ENCODE data around the gene SERBP1.
"Not testable (repeated sequence)": the region's sequence is repeated elsewhere in the genome, so short reads cannot be mapped to it uniquely, and the experiment has no call there.

The SERBP1 gene

GRCh38 chr1:67439277-67440029, 9.3 kb upstream of the SERBP1 start:
- DNase-seq = no peak

- DNase-seq = no peak
These were observed 7.8 kb upstream of the SERBP1 start for GRCh38 chr1:67437961-67438360.

- no peak for DNase-seq
These were observed 6.4 kb upstream of the SERBP1 start for GRCh38 chr1:67436511-67437055.

GRCh38 chr1:67434491-67434890, 4.3 kb upstream of the SERBP1 start:
- no peak for DNase-seq

GRCh38 chr1:67433837-67434236, 3.6 kb upstream of the SERBP1 start:
- no peak for DNase-seq

GRCh38 chr1:67432745-67433144, 2.5 kb upstream of the SERBP1 start:
- no peak for DNase-seq

GRCh38 chr1:67431869-67432578, 1.8 kb upstream of the SERBP1 start:
- no peak for DNase-seq

- no peak for DNase-seq
These were observed 1.1 kb upstream of the SERBP1 start for GRCh38 chr1:67431156-67431765.

- DNase-seq = no peak
These were observed 459 bp downstream of the SERBP1 start for GRCh38 chr1:67429528-67430357.

- DNase-seq = no peak
These were observed 1.1 kb downstream of the SERBP1 start for GRCh38 chr1:67429011-67429527.

- no peak for DNase-seq
These were observed 2.3 kb downstream of the SERBP1 start for GRCh38 chr1:67427947-67428346.

- DNase-seq = no peak
These were observed 2.7 kb downstream of the SERBP1 start for GRCh38 chr1:67427465-67427864.

- no peak for DNase-seq
These were observed 9.2 kb downstream of the SERBP1 start for GRCh38 chr1:67420835-67421492.

- DNase-seq = no peak
These were observed 11.2 kb downstream of the SERBP1 start for GRCh38 chr1:67418839-67419586.

- not testable (repeated sequence) for DNase-seq
These were observed 12.5 kb downstream of the SERBP1 start for GRCh38 chr1:67417733-67418132.

- DNase-seq = no peak
These were observed 15.2 kb downstream of the SERBP1 start for GRCh38 chr1:67415041-67415440.

- DNase-seq = no peak
These were observed 15.6 kb downstream of the SERBP1 start for GRCh38 chr1:67414574-67414973.

GRCh38 chr1:67413101-67413500, 17.1 kb downstream of the SERBP1 start:
- DNase-seq = not testable (repeated sequence)

GRCh38 chr1:67408148-67408547, 22.1 kb downstream of the SERBP1 start:
- no peak for DNase-seq

- no peak for DNase-seq
These were observed 22.7 kb downstream of the SERBP1 start for GRCh38 chr1:67407498-67407897.

All from NCI-H1436 treated with DMSO at 0.1 percent for 48 hours (cell line).